Epithelial cell of prostate (primary cell): ENCODE results near the gene CAP2.
"Not testable (repeated sequence)": the region's sequence is repeated elsewhere in the genome, so short reads cannot be mapped to it uniquely, and the experiment has no call there.

ENCODE experiments used
- DNase-seq: peaks from one replicate; pipeline ENCODE4 v3.0.0-alpha.2; 2011; ENCODE audit warnings: low read depth, low spot score
- H3K27ac ChIP-seq: fragments of 450-650 bp; 2 replicates; pipeline ENCODE4 v1.5.1; 2017; ENCODE audit warnings: mild to moderate bottlenecking

CAP2 gene

DNA sequence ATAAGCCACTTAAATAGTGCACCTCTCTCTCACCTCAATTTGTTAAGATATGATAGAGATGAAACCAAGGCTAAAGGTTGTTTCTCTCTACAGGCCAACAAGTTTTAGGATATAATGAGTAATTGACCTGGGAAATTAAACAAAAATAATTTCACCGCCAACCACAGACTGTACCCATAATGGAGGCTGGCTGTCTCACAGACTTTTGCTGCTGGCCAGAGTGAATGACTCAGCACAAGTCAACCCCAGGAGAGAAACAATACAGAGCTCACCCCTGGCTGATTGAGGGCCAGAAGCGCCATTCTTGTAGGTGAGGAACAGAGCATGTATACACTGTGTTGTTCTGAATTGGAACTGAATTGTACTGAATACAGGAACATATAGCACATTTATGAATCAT, 99.9 kb downstream of the CAP2 start:
- H3K27ac ChIP-seq, result no peak overlapping the region

DNA sequence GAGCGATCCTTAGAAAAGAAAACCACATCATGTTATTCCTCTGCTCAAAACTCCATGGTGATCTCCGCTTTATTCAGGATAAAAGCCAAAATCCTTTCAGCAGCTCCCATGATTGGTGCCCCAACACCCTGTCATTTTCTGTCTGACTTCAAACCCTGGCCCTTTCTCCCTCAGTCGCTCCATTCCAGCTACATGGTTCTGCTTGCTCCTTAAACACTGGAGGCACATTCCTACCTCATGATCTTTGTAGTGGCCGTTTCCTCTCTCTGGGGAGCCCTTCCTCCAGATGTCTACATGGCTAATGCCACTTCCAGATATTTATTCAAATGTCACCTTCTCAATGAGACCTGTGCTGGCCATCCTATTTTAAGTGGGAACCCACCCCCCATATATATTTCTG, 100.8 kb downstream of the CAP2 start:
- H3K27ac ChIP-seq, result no peak overlapping the region
- no peak for DNase-seq

More for the DNA sequence above, 99.9 kb downstream of the CAP2 start:
- DNase-seq, result no peak

DNA sequence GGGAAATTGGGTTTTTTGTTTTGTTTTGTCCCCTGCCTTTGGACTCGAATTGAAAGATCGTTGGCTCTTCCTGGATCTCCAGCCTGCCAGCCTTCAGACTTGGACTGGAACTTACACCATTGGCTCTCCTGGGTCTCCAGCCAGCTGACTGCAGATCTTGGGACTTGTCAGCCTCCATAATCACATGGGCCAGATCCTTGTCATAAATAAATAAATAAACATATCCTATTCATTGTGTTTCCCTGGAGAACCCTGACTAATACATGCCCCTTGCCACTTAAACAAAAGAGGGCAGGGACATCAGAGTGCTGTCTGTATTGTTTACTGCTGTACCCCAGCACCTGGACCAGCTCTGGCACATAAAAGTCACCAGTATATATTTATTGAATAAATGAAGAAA, 101.5 kb downstream of the CAP2 start:
- no peak overlapping the region for H3K27ac ChIP-seq
- no peak for DNase-seq

DNA sequence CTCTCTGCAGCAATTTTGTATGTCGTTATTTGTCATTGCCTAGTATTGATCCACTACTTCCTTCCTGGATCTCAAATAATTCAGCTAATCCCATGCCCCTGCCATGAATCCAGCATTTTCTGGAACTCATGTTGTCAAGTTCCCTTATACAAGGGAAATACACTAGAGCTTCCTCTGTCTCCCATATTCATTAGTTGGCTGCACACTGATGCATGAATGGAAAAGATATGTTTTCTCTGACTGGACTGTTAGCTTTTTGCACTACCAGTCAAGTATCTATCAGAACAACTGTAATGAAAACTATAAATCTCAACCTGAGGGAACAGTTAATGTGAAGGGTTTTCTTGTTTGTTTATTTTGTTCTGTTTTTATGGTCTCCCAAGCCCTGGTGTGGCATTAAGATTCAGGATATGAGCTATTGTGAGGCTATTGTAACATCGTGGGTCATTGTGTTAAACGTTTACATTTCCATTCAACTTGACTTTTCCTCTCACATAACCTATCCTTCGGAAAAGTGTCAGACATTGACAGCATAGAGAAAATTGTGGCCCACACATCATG, 104.2 kb downstream of the CAP2 start:
- no peak for DNase-seq

DNA sequence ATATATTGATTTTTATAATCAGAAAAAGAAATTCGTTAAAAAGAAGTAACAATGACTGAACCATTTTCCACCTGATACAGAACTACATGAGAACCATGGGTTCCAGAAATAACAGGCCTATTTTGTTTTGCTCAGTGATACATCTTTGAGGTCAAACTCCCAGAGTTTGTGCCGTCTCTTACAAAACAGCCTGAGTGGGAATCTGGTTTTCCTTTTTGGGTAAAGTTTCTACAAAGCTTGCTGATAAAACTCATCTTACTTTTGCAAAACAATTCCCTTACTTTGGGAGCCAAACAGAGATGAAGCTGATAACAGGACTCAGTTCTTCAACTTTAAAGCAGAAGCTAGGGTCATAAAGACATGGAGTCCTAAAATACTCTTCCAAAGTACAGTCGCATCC, 108.0 kb downstream of the CAP2 start:
- H3K27ac ChIP-seq, result no peak overlapping the region
- DNase-seq, result no peak

More for the DNA sequence above, 104.2 kb downstream of the CAP2 start:
- H3K27ac ChIP-seq, result no peak overlapping the region

DNA sequence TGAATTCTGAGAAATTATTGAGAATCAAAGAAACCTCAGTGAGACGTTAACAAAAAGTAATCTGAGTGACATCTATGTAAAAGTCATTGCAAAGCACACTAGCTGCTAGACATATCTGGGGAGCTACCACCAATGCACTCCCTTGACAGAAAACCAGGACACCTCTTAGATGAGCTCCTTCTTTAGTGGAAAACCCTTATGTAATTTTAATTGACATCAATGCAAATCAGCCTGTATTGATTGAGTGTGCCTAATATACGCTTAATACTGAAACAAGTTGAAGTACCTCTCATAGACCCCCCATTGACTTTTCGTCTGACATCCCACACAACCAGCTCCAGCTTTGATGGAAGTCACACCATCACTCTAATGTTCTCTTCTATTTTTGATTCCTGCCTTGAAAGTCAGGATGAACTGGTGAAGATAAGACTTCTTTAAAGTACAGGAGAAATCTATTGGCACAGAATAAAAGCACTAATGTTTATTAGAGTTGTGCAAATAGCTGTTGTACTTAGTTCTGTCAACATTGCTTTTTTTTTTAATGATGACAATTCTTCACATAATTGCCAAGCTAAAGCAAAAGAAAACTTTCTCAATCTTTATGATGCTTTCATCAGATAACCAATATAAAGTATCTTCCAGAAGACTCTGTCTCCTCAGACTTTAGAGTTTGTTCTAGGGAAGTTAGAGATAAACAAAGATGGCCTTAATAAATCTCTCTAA, 108.7 kb downstream of the CAP2 start:
- DNase-seq, result no peak
- no peak overlapping the region for H3K27ac ChIP-seq

DNA sequence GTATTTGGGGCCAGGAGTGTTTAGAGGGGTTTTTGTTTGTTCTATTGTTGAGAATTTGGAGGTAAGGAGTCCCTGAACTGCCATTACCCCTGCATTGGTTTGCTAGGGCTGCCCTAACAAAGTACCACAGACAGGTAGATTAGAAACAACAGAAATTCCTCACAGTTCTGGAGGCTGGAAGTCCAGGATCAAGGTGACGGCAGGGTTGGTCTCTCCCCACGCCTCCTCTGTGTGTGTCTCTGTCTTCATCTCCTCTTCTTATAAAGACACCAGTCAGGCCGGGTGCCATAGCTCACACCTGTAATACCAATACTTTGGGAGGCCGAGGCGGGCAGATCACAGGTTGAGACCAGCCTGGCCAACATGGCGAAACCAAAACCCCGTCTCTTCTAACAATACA, 109.7 kb downstream of the CAP2 start:
- DNase-seq, result no peak
- no peak overlapping the region for H3K27ac ChIP-seq

DNA sequence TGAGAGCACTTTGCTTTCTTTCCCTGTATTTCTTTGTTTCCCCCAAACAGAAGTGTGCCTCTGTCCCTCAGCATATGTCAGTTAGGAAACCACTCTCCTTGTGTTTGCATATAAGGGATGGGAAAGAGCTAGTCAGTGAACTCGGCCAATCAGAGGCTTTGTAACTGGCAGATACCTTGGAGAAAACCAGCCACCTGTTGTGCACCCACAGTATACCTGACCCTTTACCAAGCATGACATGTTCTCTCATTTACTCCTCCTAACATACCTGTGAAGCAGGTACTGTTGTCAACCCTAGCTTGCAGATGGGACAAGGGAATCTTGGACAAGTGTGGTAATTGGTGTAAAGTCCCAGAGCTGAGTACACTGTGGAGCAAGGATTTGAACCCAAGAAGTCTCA, 110.6 kb downstream of the CAP2 start:
- no peak overlapping the region for H3K27ac ChIP-seq
- DNase-seq, result no peak

DNA sequence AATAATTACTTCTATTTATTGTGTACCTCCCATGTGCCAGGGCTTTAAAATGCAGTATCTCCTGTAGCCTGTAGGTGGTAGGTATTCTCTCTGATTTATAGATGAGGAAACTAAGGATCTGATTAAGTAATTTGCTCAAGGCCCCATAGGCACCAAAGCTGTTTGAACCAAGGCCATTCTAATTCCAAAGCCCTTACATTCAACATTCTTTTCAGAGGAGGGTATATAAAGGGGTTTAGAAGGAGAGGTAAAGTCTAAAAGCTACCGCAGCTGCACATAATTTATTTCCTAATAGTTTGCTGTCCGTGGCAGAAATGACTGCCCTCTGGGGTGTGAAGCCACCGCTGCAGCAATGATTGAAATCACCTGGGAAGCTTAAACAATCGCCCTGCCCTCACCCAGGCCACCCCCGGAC, 111.7 kb downstream of the CAP2 start:
- DNase-seq, result no peak
- no peak overlapping the region for H3K27ac ChIP-seq

DNA sequence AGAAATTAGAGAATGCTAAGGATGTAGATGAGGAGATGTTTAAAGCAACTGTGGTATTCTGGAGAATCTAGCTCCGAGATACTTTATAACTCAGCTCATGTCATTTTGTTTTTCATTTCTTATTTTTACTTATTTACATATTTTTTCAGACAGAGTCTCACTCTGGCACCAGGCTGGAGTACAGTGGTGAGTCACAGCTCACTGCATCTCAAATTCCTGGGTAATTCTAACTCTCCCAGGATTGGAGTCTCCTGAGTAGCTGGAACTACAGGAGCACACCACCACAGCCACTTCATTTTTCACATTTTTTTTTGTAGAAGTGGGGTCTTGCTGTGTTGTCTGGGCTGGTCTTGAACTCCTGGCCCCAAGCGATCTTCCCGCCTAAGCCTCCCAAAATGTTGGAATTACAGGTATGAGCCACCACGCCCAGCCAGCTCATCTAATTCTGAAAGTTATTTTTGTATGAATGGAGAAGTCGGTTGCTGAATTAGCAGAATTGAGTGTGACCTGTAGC, 112.4 kb downstream of the CAP2 start:
- DNase-seq, result no peak
- H3K27ac ChIP-seq, result no peak overlapping the region

DNA sequence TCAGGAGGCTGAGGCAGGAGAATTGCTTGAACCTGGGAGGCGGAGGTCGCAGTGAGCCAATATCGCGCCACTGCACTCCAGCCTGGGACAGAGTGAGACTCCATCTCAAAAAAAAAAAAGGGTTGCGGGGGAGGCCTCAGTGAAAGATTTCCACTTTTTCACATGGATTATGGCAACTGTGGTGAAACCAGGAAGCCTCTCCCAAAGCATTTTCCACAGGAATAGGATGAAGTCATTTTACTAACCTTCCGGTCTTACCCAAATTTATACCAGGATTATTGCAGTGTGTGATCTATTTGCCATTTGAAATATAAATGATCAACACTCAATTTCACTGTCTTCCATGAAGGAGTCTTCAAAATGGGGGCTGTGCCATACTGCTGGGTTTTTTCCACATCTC, 113.1 kb downstream of the CAP2 start:
- no peak overlapping the region for H3K27ac ChIP-seq
- no peak for DNase-seq

DNA sequence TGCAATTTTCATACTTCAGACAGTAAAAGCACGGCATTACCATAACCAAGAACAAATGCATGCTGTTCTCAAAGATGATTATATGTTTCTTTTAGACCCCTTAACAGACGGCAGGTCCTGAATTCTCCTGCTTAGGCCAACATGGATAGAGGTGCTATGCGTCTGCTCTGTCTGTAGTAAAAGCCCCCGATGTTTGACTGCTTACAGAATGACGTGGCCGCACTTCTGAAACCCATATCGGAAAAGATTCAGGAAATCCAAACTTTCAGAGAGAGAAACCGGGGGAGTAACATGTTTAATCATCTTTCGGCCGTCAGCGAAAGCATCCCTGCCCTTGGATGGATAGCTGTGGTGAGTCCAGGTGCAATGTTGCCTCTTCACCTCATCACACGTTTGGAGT, 113.6 kb downstream of the CAP2 start:
- DNase-seq, result no peak
- no peak overlapping the region for H3K27ac ChIP-seq

DNA sequence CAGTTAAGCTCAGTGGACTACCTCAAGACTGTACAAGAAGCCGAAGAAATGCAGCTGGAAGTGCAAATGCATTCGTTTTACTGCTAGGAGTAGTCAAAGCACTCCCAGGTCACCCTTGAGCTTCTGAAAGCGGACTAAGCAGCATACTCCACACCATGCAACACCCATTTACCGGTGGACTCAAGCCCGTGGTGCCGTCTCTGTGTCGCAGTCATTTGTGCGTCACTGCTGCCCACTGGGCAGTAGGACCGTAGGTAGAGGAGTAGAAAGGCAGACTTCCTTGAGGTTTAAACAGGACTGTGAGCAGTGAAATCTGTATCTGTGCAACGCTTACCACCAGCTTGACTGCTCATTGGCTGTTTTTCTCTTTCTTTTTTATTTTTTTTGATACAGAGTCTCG, 117.7 kb downstream of the CAP2 start:
- no peak for DNase-seq
- H3K27ac ChIP-seq, result no peak overlapping the region

DNA sequence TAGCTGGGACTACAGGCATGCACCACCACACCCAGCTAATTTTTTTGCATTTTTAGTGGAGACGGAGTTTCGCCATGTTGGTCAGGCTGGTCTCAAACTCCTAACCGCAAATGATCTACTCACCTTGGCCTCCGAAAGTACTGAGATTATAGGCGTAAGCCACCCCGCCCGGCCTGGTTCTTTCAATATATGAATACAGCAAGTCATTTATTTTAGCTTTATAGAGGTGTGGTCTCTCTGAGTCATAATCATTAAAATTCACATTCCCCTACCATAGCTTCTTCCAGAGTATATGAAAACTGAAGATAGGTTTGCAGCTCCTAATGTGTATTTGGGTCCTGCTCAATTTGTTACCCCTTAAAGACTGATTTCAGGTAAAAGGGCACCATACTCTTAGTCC, 118.2 kb downstream of the CAP2 start:
- DNase-seq, result no peak

DNA sequence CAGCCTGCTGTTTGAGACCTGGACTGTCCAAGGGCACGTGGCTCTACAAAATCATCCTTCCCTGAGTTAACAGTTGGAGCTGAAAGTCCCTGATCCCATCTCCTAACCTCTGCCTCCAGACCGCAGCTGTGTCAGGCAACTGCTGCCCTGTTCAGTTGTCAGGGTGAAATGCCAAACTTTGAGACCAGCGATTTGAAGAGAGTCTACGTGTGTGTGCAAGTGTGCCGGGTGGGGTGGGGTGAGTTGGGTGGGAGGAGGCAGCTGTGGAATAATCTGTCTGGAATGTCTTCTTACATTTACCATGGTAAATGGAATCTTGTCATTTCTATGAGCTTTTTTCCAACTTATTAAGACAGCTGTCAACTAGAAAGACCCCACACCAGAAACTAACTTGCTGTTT, 125.7 kb downstream of the CAP2 start:
- no peak overlapping the region for H3K27ac ChIP-seq
- DNase-seq, result no peak

More for the DNA sequence above, 118.2 kb downstream of the CAP2 start:
- H3K27ac ChIP-seq, result no peak overlapping the region

DNA sequence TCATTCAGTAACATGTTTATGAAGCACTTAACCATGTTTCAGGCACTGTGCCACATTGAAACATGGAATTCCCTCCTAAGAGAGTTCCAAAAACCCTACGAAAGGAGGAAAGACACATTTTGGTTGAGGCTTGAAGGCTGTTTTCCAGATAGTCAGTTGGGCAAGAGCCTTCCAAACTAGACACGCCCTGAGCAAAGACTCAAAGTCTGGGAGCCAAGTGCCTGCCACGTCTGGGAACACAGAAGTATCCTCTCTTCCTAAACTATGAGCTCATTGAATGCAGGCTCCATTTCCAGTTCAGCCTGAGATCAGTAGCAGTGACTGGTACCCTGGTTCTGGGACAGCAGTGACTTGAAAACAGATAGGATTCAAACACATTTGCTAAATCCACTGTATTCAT, 132.2 kb downstream of the CAP2 start:
- H3K27ac ChIP-seq, result no peak overlapping the region
- no peak for DNase-seq

DNA sequence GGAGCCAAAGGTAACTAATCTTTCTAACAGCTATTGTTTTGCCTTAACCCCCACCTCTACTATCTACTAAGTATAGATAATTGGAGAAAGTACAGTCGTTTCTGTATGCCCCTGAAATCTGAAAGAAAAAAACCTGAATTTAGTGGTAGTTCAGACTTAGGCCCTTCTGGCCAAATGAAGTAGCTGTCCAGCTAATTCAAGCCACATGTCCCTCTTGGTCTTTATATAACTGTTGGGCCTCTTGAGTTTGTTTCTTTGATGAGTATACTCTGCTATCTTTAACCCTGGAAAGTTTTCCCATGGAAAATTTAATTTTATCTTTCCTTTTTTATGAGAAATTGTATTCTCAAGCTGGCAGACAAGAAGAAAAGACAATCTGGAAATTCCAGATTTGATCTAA, 133.7 kb downstream of the CAP2 start:
- no peak for DNase-seq
- no peak overlapping the region for H3K27ac ChIP-seq

DNA sequence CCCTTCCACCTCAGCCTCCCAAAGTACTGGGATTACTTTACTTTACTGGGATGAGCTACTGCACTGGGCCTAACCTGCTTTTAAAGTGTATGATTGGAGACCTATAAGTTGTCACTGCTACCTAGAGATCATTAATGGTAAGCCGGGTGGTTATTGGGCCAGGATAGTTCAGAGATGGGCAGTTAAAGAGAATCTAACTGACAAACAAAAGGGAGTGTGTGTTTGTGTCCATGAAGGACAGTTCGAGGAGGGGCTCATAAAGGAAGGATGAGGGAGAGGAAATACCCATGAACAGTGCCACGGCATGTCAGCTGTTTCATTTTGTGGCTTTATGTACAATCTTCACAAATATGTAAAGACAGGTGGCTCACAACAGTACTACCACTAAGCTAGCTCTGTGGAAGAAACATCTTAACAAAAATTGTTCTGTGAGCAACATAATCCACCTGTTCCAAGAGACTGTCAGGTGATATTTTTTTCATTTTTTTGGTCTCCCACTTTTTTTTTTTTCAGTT, 137.0 kb downstream of the CAP2 start:
- no peak overlapping the region for H3K27ac ChIP-seq
- DNase-seq, result no peak

DNA sequence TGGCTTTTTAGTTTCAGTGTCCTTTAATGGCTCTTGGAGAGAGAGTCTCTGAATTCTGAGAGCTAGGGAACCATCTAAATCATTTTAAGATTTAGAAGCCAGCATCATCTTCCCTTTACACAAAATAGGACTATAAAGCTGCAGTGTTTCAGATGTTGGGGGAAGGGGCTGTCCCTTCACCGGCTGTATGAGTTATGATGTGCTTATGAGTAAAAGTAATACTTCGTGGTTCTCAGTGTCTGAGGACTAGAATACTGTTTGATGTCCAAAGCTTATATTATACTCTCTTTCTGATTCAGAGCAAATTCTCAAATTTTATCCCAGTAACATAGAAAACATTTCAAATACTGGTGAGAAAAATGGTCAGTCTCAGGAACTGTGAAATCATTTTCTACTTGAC, 143.2 kb downstream of the CAP2 start:
- H3K27ac ChIP-seq, result no peak overlapping the region
- DNase-seq, result no peak

DNA sequence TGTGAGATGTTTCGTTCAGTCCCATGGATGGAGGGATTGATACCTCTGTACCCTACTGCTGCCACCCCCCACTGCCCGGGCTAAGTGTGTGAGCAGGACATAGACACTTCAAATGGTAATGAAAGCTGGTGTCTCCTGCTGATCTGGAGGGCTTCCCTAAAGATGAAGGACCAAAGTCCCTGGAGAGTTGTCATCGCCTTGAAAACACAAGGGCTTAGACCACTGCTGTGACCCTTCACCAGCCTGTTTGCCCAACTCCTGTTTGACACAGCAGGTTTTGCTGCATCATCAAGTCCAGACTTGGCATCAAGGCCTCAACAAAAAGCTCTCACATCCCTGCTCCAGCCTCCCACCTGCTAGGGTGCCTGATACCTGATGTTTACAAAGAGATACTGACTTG, 148.8 kb downstream of the CAP2 start:
- DNase-seq, result no peak

DNA sequence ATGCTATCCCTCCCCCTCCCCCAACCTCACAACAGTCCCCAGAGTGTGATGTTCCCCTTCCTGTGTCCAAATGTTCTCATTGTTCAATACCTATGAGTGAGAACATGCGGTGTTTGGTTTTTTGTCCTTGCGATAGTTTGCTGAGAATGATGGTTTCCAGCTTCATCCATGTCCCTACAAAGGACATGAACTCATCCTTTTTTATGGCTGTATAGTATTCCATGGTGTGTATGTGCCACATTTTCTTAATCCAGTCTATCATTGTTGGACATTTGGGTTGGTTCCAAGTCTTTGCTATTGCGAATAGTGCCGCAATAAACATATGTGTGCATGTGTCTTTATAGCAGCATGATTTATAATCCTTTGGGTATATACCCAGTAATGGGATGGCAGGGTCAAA, 152.3 kb downstream of the CAP2 start:
- not testable (repeated sequence) for H3K27ac ChIP-seq, DNase-seq

More for the DNA sequence above, 148.8 kb downstream of the CAP2 start:
- H3K27ac ChIP-seq, result no peak overlapping the region
